Esophagus muscularis mucosa (tissue), 4 donors: ENCODE results near the gene PID1. TPM values are rescaled to one million over a fixed set of nuclear protein-coding genes. Genes with fewer than 3 reads are reported as not detected.
A peak's percentile ranks its signal among the peaks of the same experiment; 100 is the strongest.

Experiments
- DNase-seq: peaks from one replicate; pipeline ENCODE4 v3.0.0-alpha.2; 2017; ENCODE audit errors: extremely low spot score
- H3K27ac ChIP-seq, 4 donors: fragments of 200-600 bp; sonication (generic); replicated peaks in 1 of 4; 1 replicate in 3 of 4; 2 replicates in 1 of 4; pipeline ENCODE4 v1.5.1; 2016 to 2019; ENCODE audit warnings: mild to moderate bottlenecking in 1 of 4
- H3K27me3 ChIP-seq, 4 donors: fragments of 200-600 bp; sonication (generic); one replicate each; pipeline versions ENCODE4 v1.5.1 to v1.6.0; 2016 to 2019
- H3K36me3 ChIP-seq, 4 donors: fragments of 200-600 bp; sonication (generic); one replicate each; pipeline ENCODE4 v1.5.1; 2016 to 2019
- H3K4me1 ChIP-seq, 4 donors: fragments of 200-600 bp; sonication (generic); one replicate each; pipeline ENCODE4 v1.5.1; 2016 to 2019
- H3K4me3 ChIP-seq, 4 donors: fragments of 200-600 bp; sonication (generic); 1 replicate in 2 of 4; 2 replicates in 2 of 4; pipeline ENCODE4 v1.5.1; 2016 to 2019; ENCODE audit warnings: mild to moderate bottlenecking in 4 of 4, moderate library complexity in 1 of 4
- H3K9me3 ChIP-seq, 4 donors: fragments of 200-600 bp; sonication (generic); 1 replicate in 3 of 4; 2 replicates in 1 of 4; pipeline ENCODE4 v1.5.1; 2016 to 2019
- EP300 ChIP-seq: sonication (generic); formaldehyde crosslinking; IDR thresholded peaks from one replicate; pipeline ENCODE4 v1.6.1; 2017; ENCODE audit warnings: antibody characterized with exemption
- POLR2A ChIP-seq: fragments of 450-650 bp; IDR thresholded peaks from one replicate; pipeline ENCODE4 v1.6.1; 2017; ENCODE audit warnings: antibody characterized with exemption, moderate library complexity, mild to moderate bottlenecking, low read depth
- POLR2AphosphoS5 ChIP-seq, 2 donors: sonication (generic); formaldehyde crosslinking; IDR thresholded peaks; one replicate each; pipeline ENCODE4 v1.6.1; 2017; ENCODE audit warnings: antibody characterized with exemption in 2 of 2
- WGBS: methylation state at CpG from one replicate; pipeline ENCODE4 v1.1.5; 2018; 5-methylcytosine and 5-hydroxymethylcytosine counted together
- intact Hi-C: fragments of 100-400 bp; cut with DNase I; formaldehyde crosslinking; loops from one replicate; pipeline ENCODE4 v1.15.1; 2023
- total RNA-seq, 4 donors: library from RNA; depleted of rRNA; stranded (reverse); fragments of >200 nt; gene quantifications; one replicate each; pipeline versions ENCODE4 v1.1.0 to v1.2.1, GENCODE V29; 2016
- TF ChIP-seq, protein P1 (sequence below), 3 experiments: fragments of 200-600 bp in 2 of 3; fragments of 450-650 bp in 1 of 3; sonication (generic) in 2 of 3; IDR thresholded peaks; one replicate each; pipeline ENCODE4 v1.5.1; 2017 to 2019; ENCODE audit warnings: antibody characterized with exemption in 3 of 3, mild to moderate bottlenecking in 2 of 3, moderate library complexity in 1 of 3

PID1 gene
- total RNA-seq, 4 donors from 2014 or later = 48.2 to 68.7 (median 55.4) TPM

DNA sequence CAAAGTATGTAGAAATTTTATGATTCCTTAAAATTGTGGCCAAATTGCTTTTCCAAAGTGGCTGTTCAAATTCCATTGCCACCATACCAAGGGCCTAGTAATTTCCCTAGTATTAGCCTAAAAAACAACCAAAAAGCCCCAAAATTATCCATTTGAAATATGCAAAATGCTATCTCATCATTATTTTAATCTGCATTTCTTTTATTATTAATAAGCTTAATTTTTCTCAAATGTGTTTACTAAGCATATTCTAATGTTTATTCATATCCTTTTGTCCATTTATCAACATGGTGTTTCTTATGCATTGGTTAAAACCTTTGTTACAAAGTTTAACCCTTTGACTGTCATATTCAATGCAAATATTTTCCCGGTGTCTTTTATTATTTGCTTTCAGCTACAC, 48.0 kb downstream of the PID1 start:
- H3K9me3 ChIP-seq = no peaks in the 10 kb centered on the region
- TF ChIP-seq, protein P1, sequence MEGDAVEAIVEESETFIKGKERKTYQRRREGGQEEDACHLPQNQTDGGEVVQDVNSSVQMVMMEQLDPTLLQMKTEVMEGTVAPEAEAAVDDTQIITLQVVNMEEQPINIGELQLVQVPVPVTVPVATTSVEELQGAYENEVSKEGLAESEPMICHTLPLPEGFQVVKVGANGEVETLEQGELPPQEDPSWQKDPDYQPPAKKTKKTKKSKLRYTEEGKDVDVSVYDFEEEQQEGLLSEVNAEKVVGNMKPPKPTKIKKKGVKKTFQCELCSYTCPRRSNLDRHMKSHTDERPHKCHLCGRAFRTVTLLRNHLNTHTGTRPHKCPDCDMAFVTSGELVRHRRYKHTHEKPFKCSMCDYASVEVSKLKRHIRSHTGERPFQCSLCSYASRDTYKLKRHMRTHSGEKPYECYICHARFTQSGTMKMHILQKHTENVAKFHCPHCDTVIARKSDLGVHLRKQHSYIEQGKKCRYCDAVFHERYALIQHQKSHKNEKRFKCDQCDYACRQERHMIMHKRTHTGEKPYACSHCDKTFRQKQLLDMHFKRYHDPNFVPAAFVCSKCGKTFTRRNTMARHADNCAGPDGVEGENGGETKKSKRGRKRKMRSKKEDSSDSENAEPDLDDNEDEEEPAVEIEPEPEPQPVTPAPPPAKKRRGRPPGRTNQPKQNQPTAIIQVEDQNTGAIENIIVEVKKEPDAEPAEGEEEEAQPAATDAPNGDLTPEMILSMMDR (IDR thresholded peaks at IDR 0.05) = no peak
- no peak for TF ChIP-seq POLR2A
- TF ChIP-seq POLR2AphosphoS5 (IDR thresholded peaks at IDR 0.05) = no peak
- TF ChIP-seq EP300 = no peak
- intact Hi-C loops = no loop called here

DNA sequence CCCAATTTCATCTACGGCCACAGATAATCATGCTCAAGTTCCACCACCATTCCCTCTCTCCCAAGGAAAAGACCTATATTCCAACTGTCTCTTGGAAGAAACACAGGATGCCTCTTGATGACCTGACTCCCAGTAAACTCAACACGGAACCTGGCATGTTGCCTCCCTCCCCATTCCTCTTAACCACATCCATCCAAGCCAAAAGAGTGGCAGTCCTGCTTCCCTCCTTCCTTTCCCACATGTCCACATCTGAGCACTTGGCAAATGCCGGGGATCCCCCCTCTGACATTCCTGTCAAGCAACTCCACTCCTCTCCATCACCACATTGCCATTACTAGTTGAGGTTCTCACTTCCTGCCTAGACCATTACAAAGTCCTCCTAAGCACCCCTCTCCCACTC, 49.4 kb downstream of the PID1 start:
- TF ChIP-seq POLR2AphosphoS5 (IDR thresholded peaks at IDR 0.05) (no peak), POLR2A (no peak), EP300 (no peak)
- TF ChIP-seq, protein P1 (IDR thresholded peaks at IDR 0.05) = no peak
- no peaks in the 10 kb centered on the region for H3K27me3 ChIP-seq
- H3K4me1 ChIP-seq = peaks cover 0 to 6% (median 0%) of the 10 kb centered on the region in 4 donors
- DNase-seq = no peak
- intact Hi-C loops = no loop called here
- H3K9me3 ChIP-seq = no peaks in the 10 kb centered on the region
- H3K36me3 ChIP-seq = no peaks in the 10 kb centered on the region
- WGBS = 86% methylated on average over 3 of the region's 3 CpGs
- H3K27ac ChIP-seq = no peak overlapping the region
- H3K4me3 ChIP-seq = no peak overlapping the region

More for the DNA sequence above, 48.0 kb downstream of the PID1 start:
- 85% methylated on average over 1 of the region's 1 CpG for WGBS
- H3K36me3 ChIP-seq = no peaks in the 10 kb centered on the region
- no peak for DNase-seq
- no peaks in the 10 kb centered on the region for H3K27me3 ChIP-seq
- H3K27ac ChIP-seq = no peak overlapping the region
- peaks cover 0 to 6% (median 0%) of the 10 kb centered on the region in 4 donors for H3K4me1 ChIP-seq
- H3K4me3 ChIP-seq = no peak overlapping the region

DNA sequence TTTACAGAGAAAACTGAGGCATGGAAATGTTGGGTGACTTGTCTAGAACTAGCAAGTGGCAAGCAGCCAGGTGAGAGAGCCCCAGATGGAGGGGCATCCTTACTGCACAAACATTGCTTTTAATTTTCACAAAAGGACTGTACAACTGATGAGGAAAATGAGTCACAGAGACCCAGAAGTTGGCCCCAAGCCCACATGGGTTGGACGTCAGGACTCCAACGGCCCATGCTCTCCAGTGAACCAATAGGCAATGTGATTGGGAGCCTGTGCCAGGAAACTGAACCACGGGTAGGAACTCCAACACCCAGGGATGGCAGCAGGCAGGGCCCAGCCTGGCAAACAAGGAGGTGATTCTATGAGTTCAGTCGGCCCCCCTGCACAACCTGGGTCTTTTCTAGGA, 50.8 kb downstream of the PID1 start:
- no peaks in the 10 kb centered on the region for H3K4me1 ChIP-seq
- no peaks in the 10 kb centered on the region for H3K36me3 ChIP-seq
- TF ChIP-seq POLR2AphosphoS5 (IDR thresholded peaks at IDR 0.05) = no peak
- TF ChIP-seq, protein P1 (IDR thresholded peaks at IDR 0.05) = no peak
- TF ChIP-seq POLR2A = no peak
- no peak for TF ChIP-seq EP300
- H3K27ac ChIP-seq = no peak overlapping the region
- no peak for DNase-seq
- H3K27me3 ChIP-seq = no peaks in the 10 kb centered on the region
- H3K4me3 ChIP-seq = no peak overlapping the region
- no peaks in the 10 kb centered on the region for H3K9me3 ChIP-seq
- 73% methylated on average over 4 of the region's 4 CpGs for WGBS
- intact Hi-C loops = no loop called here

DNA sequence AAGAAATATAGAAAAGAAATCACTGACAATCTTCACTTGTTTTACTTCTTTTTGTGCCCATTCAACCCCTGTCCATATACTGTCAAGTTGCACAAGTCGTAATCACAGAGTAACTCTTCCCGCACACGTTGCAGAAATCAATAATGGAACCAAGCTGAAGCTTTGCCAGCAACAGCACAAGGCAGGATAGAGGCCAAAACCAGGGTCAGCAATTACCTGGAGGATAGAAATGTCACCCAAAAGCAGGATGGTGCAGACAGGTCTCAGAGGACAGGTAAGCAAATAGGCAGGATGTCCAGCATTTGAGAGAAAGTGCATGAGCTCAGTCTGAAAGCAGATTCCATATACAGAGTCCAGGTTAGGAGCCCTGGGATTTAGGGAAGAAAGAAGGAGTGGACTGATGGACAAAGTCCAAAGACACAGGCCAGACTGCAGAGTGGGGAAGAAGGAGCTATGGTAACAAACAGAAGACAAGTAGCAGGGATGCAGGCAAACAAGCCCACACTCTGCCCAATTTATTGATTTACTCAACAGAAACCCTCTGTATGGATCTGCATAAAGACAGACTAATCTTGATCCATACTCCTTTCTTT, 52.7 kb downstream of the PID1 start:
- WGBS = 60% methylated on average over 3 of the region's 3 CpGs
- TF ChIP-seq, protein P1 (IDR thresholded peaks at IDR 0.05) = no peak
- TF ChIP-seq EP300 = no peak
- no peak for TF ChIP-seq POLR2A
- TF ChIP-seq POLR2AphosphoS5 (IDR thresholded peaks at IDR 0.05) = no peak
- no peaks in the 10 kb centered on the region for H3K9me3 ChIP-seq
- no peaks in the 10 kb centered on the region for H3K36me3 ChIP-seq
- intact Hi-C loops = no loop called here
- no peaks in the 10 kb centered on the region for H3K27me3 ChIP-seq
- no peak overlapping the region for H3K4me3 ChIP-seq
- no peak for DNase-seq
- no peak overlapping the region for H3K27ac ChIP-seq
- no peaks in the 10 kb centered on the region for H3K4me1 ChIP-seq

DNA sequence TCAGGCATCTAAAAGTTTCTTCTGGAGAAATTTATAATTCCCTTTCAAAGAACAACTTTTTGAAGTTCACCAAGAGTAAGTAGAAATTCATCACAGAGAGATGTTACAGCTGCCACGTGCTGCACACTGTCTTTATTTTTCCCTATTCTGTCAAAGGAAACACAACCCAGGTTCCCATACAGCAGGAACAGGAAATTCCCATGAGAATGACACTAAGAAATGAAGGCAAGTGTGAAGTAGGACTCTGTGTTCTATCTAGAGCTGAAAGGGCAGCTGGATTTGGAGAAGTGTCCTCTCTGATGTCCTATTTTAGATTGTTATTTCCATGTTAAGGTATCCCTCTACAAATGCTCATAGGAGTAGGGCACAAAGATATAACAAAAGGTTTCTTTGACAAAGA, 58.8 kb downstream of the PID1 start:
- peaks cover 0 to 5% (median 0%) of the 10 kb centered on the region in 4 donors for H3K4me1 ChIP-seq
- TF ChIP-seq EP300 (no peak), POLR2AphosphoS5 (IDR thresholded peaks at IDR 0.05) (peak in 1 of 2 donors; percentile 12)
- intact Hi-C loops = no loop called here
- peak overlapping the region in 2 of 4 donors; percentile 32 to 34 for H3K27ac ChIP-seq
- DNase-seq = no peak
- peaks cover 0 to 5% (median 0%) of the 10 kb centered on the region in 4 donors for H3K9me3 ChIP-seq
- no peaks in the 10 kb centered on the region for H3K27me3 ChIP-seq
- no peak overlapping the region for H3K4me3 ChIP-seq
- H3K36me3 ChIP-seq = no peaks in the 10 kb centered on the region
- 0% methylated on average over 1 of the region's 1 CpG for WGBS
